Measurements from ENCODE around the gene NRIP2. TPM values are rescaled to one million over a fixed set of nuclear protein-coding genes. Genes with fewer than 3 reads are reported as not detected.

NRIP2 gene
- total and polyA plus RNA-seq, 9 donors: 0.83 to 15.1 (median 6.3) TPM

- H3K27ac ChIP-seq: no peak overlapping the region
- DNase-seq: no peak
- intact Hi-C loops (cut with DNase I): no loop called here
- WGBS, 3 donors: 81 to 88% (median 84%) methylated on average over 20 of the region's 20 CpGs
- no peaks in the 10 kb centered on the region for H3K27me3 ChIP-seq
- no peak for TF ChIP-seq EP300 (IDR thresholded peaks at IDR 0.05)
- no peak for TF ChIP-seq POLR2A (IDR thresholded peaks at IDR 0.05)
- TF ChIP-seq CTCF (IDR thresholded peaks at IDR 0.05): no peak
- H3K4me3 ChIP-seq: no peak overlapping the region
- H3K4me1 ChIP-seq (ENCODE audit: insufficient read depth): no peaks in the 10 kb centered on the region
- no peaks in the 10 kb centered on the region for H3K9me3 ChIP-seq
- no peaks in the 10 kb centered on the region for H3K36me3 ChIP-seq
Measured at GRCh38 chr12:2776129-2776806, 58.6 kb downstream of the NRIP2 start.

GRCh38 chr12:2775431-2775830 lies 59.4 kb downstream of the NRIP2 start:
- no peak for DNase-seq
- H3K27me3 ChIP-seq: no peaks in the 10 kb centered on the region
- intact Hi-C loops (cut with DNase I): no loop called here
- no peaks in the 10 kb centered on the region for H3K36me3 ChIP-seq
- TF ChIP-seq EP300 (IDR thresholded peaks at IDR 0.05) (no peak), POLR2A (IDR thresholded peaks at IDR 0.05) (no peak), CTCF (IDR thresholded peaks at IDR 0.05) (no peak)
- H3K9me3 ChIP-seq: no peaks in the 10 kb centered on the region
- H3K27ac ChIP-seq: no peak overlapping the region
- 51 to 54% (median 51%) methylated on average over 8 of the region's 8 CpGs for WGBS, 3 donors
- no peak overlapping the region for H3K4me3 ChIP-seq
- H3K4me1 ChIP-seq (ENCODE audit: insufficient read depth): no peaks in the 10 kb centered on the region

Other genes with a start within 250 kb of the NRIP2 start
- 100 to 1,000 TPM in 1 of 7 donors, 10 to 100 TPM in 6; 26.7 to 109 (median 57.5) TPM for gene FKBP4, start 40.1 kb downstream of the NRIP2 start, total RNA-seq
- gene FKBP4, start 40.1 kb downstream of the NRIP2 start, polyA plus RNA-seq: 10 to 100 TPM; 25.1 to 96.1 TPM
- 10 to 100 TPM; 25.4 to 57.3 (median 41.1) TPM for gene ITFG2, start 22.4 kb downstream of the NRIP2 start, total RNA-seq
- gene ITFG2, start 22.4 kb downstream of the NRIP2 start, polyA plus RNA-seq: 10 to 100 TPM; 33.6 to 66.0 TPM
- gene TEX52, start 22.0 kb upstream of the NRIP2 start, total RNA-seq: not detected
- gene TEX52, start 22.0 kb upstream of the NRIP2 start, polyA plus RNA-seq: not detected
- gene FOXM1, start 42.1 kb upstream of the NRIP2 start, total RNA-seq: 1 to 10 TPM in 1 of 7 donors, under 1 TPM in 4, not detected in 2; 0.22 to 2.5 (median 0.36) TPM
- gene FOXM1, start 42.1 kb upstream of the NRIP2 start, polyA plus RNA-seq: 1 to 10 TPM in 1 of 2 donors, under 1 TPM in 1; 0.62 to 3.0 TPM
- gene RHNO1, start 42.2 kb upstream of the NRIP2 start, total RNA-seq: 10 to 100 TPM; 10.1 to 21.9 (median 18.7) TPM
- 10 to 100 TPM; 17.3 to 26.1 TPM for gene RHNO1, start 42.2 kb upstream of the NRIP2 start, polyA plus RNA-seq
- 10 to 100 TPM; 27.3 to 45.6 (median 42.1) TPM for gene TULP3, start 55.9 kb upstream of the NRIP2 start, total RNA-seq
- gene TULP3, start 55.9 kb upstream of the NRIP2 start, polyA plus RNA-seq: 10 to 100 TPM; 32.4 to 58.6 TPM
- gene TEAD4, start 124.4 kb upstream of the NRIP2 start, total RNA-seq: 10 to 100 TPM in 2 of 7 donors, 1 to 10 TPM in 5; 3.6 to 19.9 (median 5.9) TPM
- 1 to 10 TPM; 6.7 to 7.2 TPM for gene TEAD4, start 124.4 kb upstream of the NRIP2 start, polyA plus RNA-seq
- gene TSPAN9, start 242.3 kb upstream of the NRIP2 start, total RNA-seq: 10 to 100 TPM; 24.9 to 72.3 (median 55.7) TPM
- 10 to 100 TPM; 44.3 to 60.5 TPM for gene TSPAN9, start 242.3 kb upstream of the NRIP2 start, polyA plus RNA-seq